K562 (cell line): Measurements from ENCODE around the gene HSPB1. TPM values are rescaled to one million over a fixed set of nuclear protein-coding genes. Genes with fewer than 3 reads are reported as not detected.
A peak's percentile ranks its signal among the peaks of the same experiment; 100 is the strongest.

Experiments
- AFF4 ChIP-seq: sonication (generic); formaldehyde crosslinking; IDR thresholded peaks from 2 replicates; pipeline ENCODE4 v1.8.0; 2023; ENCODE audit warnings: mild to moderate bottlenecking, missing genetic modification reagents
- BCL6 ChIP-seq: fragments of 250-450 bp; sonication (Bioruptor Pico); IDR thresholded peaks from 2 replicates; pipeline ENCODE4 v1.4.0; 2020
- BCLAF1 ChIP-seq, 2 experiments: fragments of 450-650 bp in 1 of 2; IDR thresholded peaks; 2 replicates each; pipeline ENCODE4 v1.6.1; 2011 to 2017; ENCODE audit warnings: low read depth in 2 of 2, antibody characterized with exemption in 1 of 2, borderline replicate concordance in 1 of 2, low read length in 1 of 2, mild to moderate bottlenecking in 1 of 2, mixed read lengths in 1 of 2; ENCODE audit not compliant: control insufficient read depth in 1 of 2
- DDX20 ChIP-seq: fragments of 450-650 bp; IDR thresholded peaks from 2 replicates; pipeline ENCODE4 v1.6.1; 2016; ENCODE audit warnings: missing genetic modification characterization, low read depth, mild to moderate bottlenecking, missing compliant biosample characterization, moderate library complexity
- DMBX1 ChIP-seq: fragments of 250-450 bp; sonication (Bioruptor Pico); IDR thresholded peaks from 2 replicates; pipeline ENCODE4 v1.8.0; 2022; ENCODE audit warnings: inconsistent platforms, mild to moderate bottlenecking, moderate library complexity, borderline replicate concordance
- DNMT1 ChIP-seq: fragments of 450-650 bp; IDR thresholded peaks from 2 replicates; pipeline ENCODE4 v1.6.1; 2016; ENCODE audit warnings: antibody characterized with exemption, mild to moderate bottlenecking
- FOXK1 ChIP-seq: sonication (generic); formaldehyde crosslinking; IDR thresholded peaks from 2 replicates; pipeline ENCODE4 v1.8.0; 2022; ENCODE audit warnings: missing genetic modification reagents, mild to moderate bottlenecking, borderline replicate concordance
- ILF3 ChIP-seq: fragments of 450-650 bp; IDR thresholded peaks from 2 replicates; pipeline ENCODE4 v1.6.1; 2018; ENCODE audit warnings: antibody characterized with exemption, mild to moderate bottlenecking, moderate library complexity, borderline replicate concordance
- LCOR ChIP-seq: sonication (generic); formaldehyde crosslinking; IDR thresholded peaks from 2 replicates; pipeline ENCODE4 v1.8.0; 2022; ENCODE audit warnings: mild to moderate bottlenecking, missing genetic modification reagents
- NFIC ChIP-seq: fragments of 450-650 bp; IDR thresholded peaks from 2 replicates; pipeline ENCODE4 v1.6.1; 2017; ENCODE audit warnings: mild to moderate bottlenecking, inconsistent platforms
- PYGO2 ChIP-seq: fragments of 450-650 bp; IDR thresholded peaks from 2 replicates; pipeline ENCODE4 v1.6.1; 2016; ENCODE audit warnings: mild to moderate bottlenecking, missing genetic modification characterization, moderate library complexity, missing compliant biosample characterization
- RFX7 ChIP-seq: fragments of 250-450 bp; sonication (Bioruptor Pico); IDR thresholded peaks from 2 replicates; pipeline ENCODE4 v1.5.1; 2021; ENCODE audit warnings: mild to moderate bottlenecking
- SMAD2 ChIP-seq: fragments of 150-350 bp; IDR thresholded peaks from 2 replicates; pipeline ENCODE4 v1.6.1; 2014; ENCODE audit warnings: low read depth, mild to moderate bottlenecking, low read length
- THRAP3 ChIP-seq: fragments of 450-650 bp; IDR thresholded peaks from 2 replicates; pipeline ENCODE4 v1.6.1; 2016; ENCODE audit warnings: mild to moderate bottlenecking, inconsistent platforms, borderline replicate concordance
- TRIM28 ChIP-seq: fragments of 450-650 bp; IDR thresholded peaks from 2 replicates; pipeline ENCODE4 v1.6.1; 2017
- ZBTB2 ChIP-seq: fragments of 450-650 bp; IDR thresholded peaks from 2 replicates; pipeline ENCODE4 v1.6.1; 2016; ENCODE audit warnings: antibody characterized with exemption
- ZNF124 ChIP-seq: sonication (generic); formaldehyde crosslinking; IDR thresholded peaks from 2 replicates; pipeline ENCODE4 v1.8.1; 2022; ENCODE audit warnings: missing genetic modification reagents
- ZNF311 ChIP-seq: fragments of 250-450 bp; sonication (Bioruptor Pico); IDR thresholded peaks from 2 replicates; pipeline ENCODE4 v1.4.0; 2020; ENCODE audit warnings: mild to moderate bottlenecking, moderate library complexity
- ZNF347 ChIP-seq: fragments of 450-650 bp; formaldehyde crosslinking; IDR thresholded peaks from 2 replicates; pipeline ENCODE4 v1.4.0; 2020; ENCODE audit warnings: low read depth, mild to moderate bottlenecking, moderate library complexity
- ZNF586 ChIP-seq: fragments of 450-650 bp; formaldehyde crosslinking; conservative IDR thresholded peaks from 2 replicates; pipeline ENCODE4 v1.4.0; 2020; ENCODE audit warnings: mild to moderate bottlenecking, moderate library complexity
- ZNF764 ChIP-seq: fragments of 250-450 bp; sonication (Bioruptor Pico); IDR thresholded peaks from 2 replicates; pipeline ENCODE4 v1.4.0; 2020; ENCODE audit warnings: low read depth, mild to moderate bottlenecking, moderate library complexity
- polyA plus RNA-seq, 8 experiments: library from polyadenylated mRNA; depleted of rRNA in 4 of 8; stranded (reverse) in 5 of 8; unstranded in 3 of 8; fragments of >200 nt; fragmentation: Nextera tagmentation in 2 of 8; fragmentation: Illumina TruSeq in 1 of 8; extraction: Ambion mirVana in 2 of 8; extraction: Trizol in 1 of 8; gene quantifications; 2 replicates each; pipeline versions ENCODE4 v1.2.1 to v1.2.3, GENCODE V29; 2011 to 2014; ENCODE audit warnings: inconsistent platforms in 1 of 8, missing spikeins in 1 of 8
- total RNA-seq, 7 experiments: library from RNA; depleted of rRNA in 6 of 7; stranded (reverse); fragments of >200 nt in 6 of 7; fragmentation: Illumina TruSeq in 2 of 7; extraction: Trizol in 2 of 7; gene quantifications; 2 replicates each; pipeline versions ENCODE4 v1.2.1 to v1.2.3, GENCODE V29; 2011 to 2021; ENCODE audit warnings: low replicate concordance in 1 of 7

Gene HSPB1
- total and polyA plus RNA-seq, 9 of the 15 experiments (the other 6 are each of a cell fraction or from before 2014, with no cell fraction given) = 27.1 to 522 (median 138) TPM

GRCh38 chr7:76291351-76292212 lies 10.9 kb upstream of the HSPB1 start (continued):
- TF ChIP-seq ZBTB2 = no peak
- no peak for TF ChIP-seq THRAP3
- TF ChIP-seq SMAD2 = 0 out of 2 replicates have a peak, but pooled peaks have one; percentile 31
- no peak for TF ChIP-seq ZNF586 (CRISPR knock-in tag)
- TF ChIP-seq TRIM28 = peak; percentile 78; the same call in 1 of the 2 replicates
- TF ChIP-seq ZNF347 (CRISPR knock-in tag) = no peak
- no peak for TF ChIP-seq RFX7 (CRISPR knock-in tag)
- no peak for TF ChIP-seq ZNF764 (CRISPR knock-in tag)
- TF ChIP-seq ILF3 = no peak
- no peak for TF ChIP-seq BCLAF1 (IDR thresholded peaks at IDR 0.05; ENCODE audit: borderline replicate concordance in 1 of 2, control insufficient read depth in 1 of 2, low read depth in 2 of 2, low read length in 1 of 2)
- TF ChIP-seq DDX20 (tag) = no peak
- TF ChIP-seq DMBX1 (CRISPR knock-in tag) = no peak
- no peak for TF ChIP-seq AFF4 (CRISPR knock-in tag)
- no peak for TF ChIP-seq DNMT1
- peak; percentile 55; the same call in 1 of the 2 replicates for TF ChIP-seq NFIC
- TF ChIP-seq ZNF311 (CRISPR knock-in tag) = no peak
- TF ChIP-seq ZNF124 (CRISPR knock-in tag) = no peak
- peak; percentile 76 for TF ChIP-seq FOXK1 (CRISPR knock-in tag)
- no peak for TF ChIP-seq BCL6
- TF ChIP-seq PYGO2 (tag) = no peak
- TF ChIP-seq LCOR (CRISPR knock-in tag) = peak; percentile 100
